HG03135 (cell line): ENCODE data around the gene USP50.
"Not testable (repeated sequence)": the region's sequence is repeated elsewhere in the genome, so short reads cannot be mapped to it uniquely, and the experiment has no call there.

Experiments used
- ATAC-seq: cut with Tn5 transposase; IDR thresholded peaks from one replicate; pipeline ENCODE4 v1.9.1; 2021; ENCODE audit warnings: mild to moderate bottlenecking, moderate library complexity; ENCODE audit not compliant: unreplicated experiment

Gene USP50

GRCh38 chr15:50505656-50506055, 40.8 kb downstream of the USP50 start:
- not testable (repeated sequence) for ATAC-seq

GRCh38 chr15:50503144-50503543, 43.3 kb downstream of the USP50 start:
- ATAC-seq = no peak

GRCh38 chr15:50501815-50502214, 44.7 kb downstream of the USP50 start:
- no peak for ATAC-seq

GRCh38 chr15:50500352-50500751, 46.1 kb downstream of the USP50 start:
- ATAC-seq = no peak

GRCh38 chr15:50496692-50497091, 49.8 kb downstream of the USP50 start:
- ATAC-seq = no peak

GRCh38 chr15:50494547-50494946, 51.9 kb downstream of the USP50 start:
- ATAC-seq = not testable (repeated sequence)

- ATAC-seq = no peak
Observed at GRCh38 chr15:50493625-50494024, 52.8 kb downstream of the USP50 start.

- ATAC-seq = no peak
Observed at GRCh38 chr15:50487287-50487686, 59.2 kb downstream of the USP50 start.

- no peak for ATAC-seq
Observed at GRCh38 chr15:50485389-50485788, 61.1 kb downstream of the USP50 start.

- no peak for ATAC-seq
Observed at GRCh38 chr15:50484781-50485180, 61.7 kb downstream of the USP50 start.

- ATAC-seq = no peak
Observed at GRCh38 chr15:50476143-50476542, 70.3 kb downstream of the USP50 start.

GRCh38 chr15:50471072-50471471, 75.4 kb downstream of the USP50 start:
- no peak for ATAC-seq

- ATAC-seq = no peak
Observed at GRCh38 chr15:50463423-50464358, 82.8 kb downstream of the USP50 start.

- no peak for ATAC-seq
Observed at GRCh38 chr15:50458348-50459112, 87.9 kb downstream of the USP50 start.

- no peak for ATAC-seq
Observed at GRCh38 chr15:50452927-50453326, 93.5 kb downstream of the USP50 start.
